Activated CD8-positive, alpha-beta memory T cell treated with anti-CD3 and anti-CD28 coated beads, Interleukin-2, amount 50 U/mL, for 4 hours (primary cell): ENCODE results near the gene BCAS3.

ENCODE experiments used
- DNase-seq: peaks from one replicate; pipeline ENCODE4 v3.0.0-alpha.2; 2020

Gene BCAS3

GRCh38 chr17:61081959-61082358, 404.3 kb downstream of the BCAS3 start:
- DNase-seq: no peak

- DNase-seq: no peak
Measured at GRCh38 chr17:61084260-61084659, 406.6 kb downstream of the BCAS3 start.

GRCh38 chr17:61087024-61087423, 409.4 kb downstream of the BCAS3 start:
- DNase-seq: no peak

GRCh38 chr17:61088556-61088955, 410.9 kb downstream of the BCAS3 start:
- DNase-seq: no peak

DNA sequence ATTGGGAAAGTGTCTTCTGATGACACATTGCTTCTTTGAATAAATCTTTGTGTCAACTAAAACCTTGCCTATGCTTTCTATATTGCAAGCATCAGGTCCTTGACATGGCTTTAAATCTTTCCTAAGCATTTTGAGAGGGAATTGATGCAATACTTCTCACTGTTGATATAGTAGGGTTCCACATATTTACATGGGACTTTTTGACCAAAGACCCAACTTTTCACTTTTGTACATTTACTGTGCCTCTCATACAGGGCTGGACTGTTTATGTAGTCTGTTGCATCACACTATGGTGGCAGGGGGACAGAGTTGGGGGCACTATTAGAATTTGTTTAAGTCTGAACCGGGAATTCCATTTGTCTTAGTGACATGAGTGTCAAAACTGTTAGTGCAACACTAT, 413.4 kb downstream of the BCAS3 start:
- DNase-seq: no peak

- DNase-seq: no peak
Measured at GRCh38 chr17:61097781-61098180, 420.1 kb downstream of the BCAS3 start.

DNA sequence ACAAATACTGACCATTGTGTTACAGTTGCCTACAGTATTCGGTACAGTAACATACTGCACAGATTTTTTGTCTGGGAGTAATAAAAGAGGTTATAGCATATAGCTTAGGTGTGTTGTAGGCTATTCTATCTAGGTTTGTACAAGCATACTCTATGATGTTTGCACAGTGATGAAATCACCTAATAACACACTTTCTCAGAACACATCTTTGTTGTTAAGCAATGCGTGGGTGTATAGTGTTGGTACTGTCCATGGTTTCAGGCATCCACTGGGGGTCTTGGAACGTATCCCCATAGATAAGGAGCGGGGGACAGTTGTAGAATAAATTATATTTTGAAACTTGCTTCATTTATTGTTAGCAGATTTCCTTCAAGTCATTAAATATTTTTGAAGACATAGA, 428.7 kb downstream of the BCAS3 start:
- no peak for DNase-seq

GRCh38 chr17:61116577-61116976, 438.9 kb downstream of the BCAS3 start:
- no peak for DNase-seq

DNA sequence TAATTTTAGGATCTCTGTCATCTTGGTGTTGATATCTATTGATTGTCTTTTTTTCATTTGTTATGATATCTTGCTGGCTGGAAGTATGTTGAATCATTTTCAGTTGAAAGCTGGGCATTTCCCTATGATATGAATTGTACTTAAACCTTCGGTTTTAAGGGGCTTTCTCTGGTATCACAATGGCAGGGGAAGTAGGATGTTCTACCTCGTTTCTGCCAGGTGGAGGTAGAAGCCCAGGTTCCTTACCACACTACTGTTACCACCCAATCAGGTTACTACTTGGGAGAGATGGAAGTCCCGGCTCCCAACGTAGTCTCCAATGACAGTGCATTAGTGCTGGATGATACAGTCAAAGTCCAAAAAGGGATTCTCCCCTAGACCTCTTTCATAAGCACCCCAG, 440.3 kb downstream of the BCAS3 start:
- no peak for DNase-seq

- no peak for DNase-seq
Measured at GRCh38 chr17:61118871-61119270, 441.2 kb downstream of the BCAS3 start.

DNA sequence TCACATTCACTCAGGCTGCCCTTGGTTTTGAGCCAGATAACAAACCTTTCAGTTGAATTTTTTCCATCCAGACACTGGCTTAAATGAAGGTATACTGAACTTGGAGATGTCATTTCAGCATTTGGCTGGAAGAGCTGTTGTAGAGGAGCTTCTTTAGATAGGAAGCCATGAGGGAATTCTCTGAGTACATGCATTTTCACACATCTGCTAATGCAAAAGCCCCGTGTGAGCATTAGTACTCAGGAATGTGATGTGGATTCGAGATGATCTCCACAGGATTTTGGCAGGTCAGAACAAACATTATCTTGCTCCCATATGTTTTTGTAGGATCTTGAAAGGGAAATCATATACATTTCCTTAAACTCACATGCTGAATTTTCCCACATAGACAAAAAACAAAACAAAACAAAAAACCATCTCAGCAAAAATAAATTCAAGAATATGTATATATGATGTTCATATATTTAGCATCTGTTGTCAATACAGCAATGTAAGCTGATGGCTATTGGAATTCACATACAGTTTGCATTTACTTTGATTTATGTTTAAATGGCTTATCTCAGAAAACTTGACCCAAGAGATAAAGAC, 444.8 kb downstream of the BCAS3 start:
- DNase-seq: no peak

DNA sequence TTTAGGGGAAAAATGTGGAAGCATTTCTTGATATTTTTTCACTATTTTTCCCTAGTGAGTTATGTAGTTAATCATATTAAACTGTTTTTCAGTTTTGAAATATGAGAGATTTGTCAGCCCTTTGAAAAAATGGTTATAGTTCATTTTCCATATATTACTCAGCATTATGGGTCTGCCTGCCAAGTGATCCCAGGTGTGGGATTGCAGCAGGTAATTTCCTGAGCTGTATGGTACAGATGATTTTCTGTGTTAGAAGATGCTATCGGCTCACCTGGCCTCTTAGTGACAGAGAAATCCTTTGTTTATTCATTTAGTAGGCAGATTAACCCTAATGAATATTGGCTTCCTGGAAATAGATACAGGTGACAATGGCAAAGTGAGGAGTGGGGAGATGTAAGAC, 446.9 kb downstream of the BCAS3 start:
- DNase-seq: no peak

- no peak for DNase-seq
Measured at GRCh38 chr17:61126473-61127249, 449.0 kb downstream of the BCAS3 start.

GRCh38 chr17:61127960-61128359, 450.3 kb downstream of the BCAS3 start:
- no peak for DNase-seq

DNA sequence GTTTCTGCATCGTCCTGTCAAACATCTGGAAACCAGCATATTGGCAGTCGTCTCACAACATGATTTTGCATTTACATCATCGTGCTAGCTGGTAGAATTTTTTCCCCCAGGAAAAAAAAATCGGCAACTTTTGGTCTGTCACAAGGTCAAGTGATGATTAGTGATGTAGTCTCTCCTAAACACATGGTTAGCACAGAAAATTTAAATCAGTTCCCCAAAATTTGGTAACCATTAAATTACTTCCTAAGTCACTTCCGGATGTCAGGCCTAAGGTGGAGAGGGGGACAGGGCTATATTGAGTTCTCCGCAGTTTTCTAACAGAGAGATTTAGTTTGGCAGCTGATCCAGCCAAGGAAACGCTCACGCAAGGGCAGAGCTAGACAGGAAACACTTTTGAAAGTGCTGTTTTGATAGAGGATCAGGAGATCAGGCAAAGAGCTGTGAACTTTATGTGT, 451.0 kb downstream of the BCAS3 start:
- DNase-seq: no peak

GRCh38 chr17:61129267-61130254, 451.9 kb downstream of the BCAS3 start:
- no peak for DNase-seq

DNA sequence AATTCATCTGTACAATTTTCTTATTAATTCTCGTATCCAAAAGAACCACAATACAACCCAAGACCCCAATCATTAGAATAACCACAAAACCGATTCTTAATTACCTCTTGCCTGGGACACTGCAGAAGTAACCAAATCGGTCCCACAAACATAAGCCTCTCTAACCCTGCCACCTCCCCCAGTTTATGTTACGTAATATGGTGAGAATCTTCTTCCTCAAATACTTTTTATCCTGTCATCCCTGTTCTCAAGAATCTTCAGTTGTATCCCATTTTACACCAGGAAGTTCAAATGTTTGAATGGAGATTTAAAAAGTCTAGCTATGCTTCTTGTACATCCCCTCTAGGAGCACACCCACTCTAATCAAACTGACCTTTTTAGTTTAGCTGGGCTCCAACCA, 452.7 kb downstream of the BCAS3 start:
- DNase-seq: no peak

- DNase-seq: no peak
Measured at GRCh38 chr17:61131585-61131984, 453.9 kb downstream of the BCAS3 start.

GRCh38 chr17:61132524-61132923, 454.9 kb downstream of the BCAS3 start:
- no peak for DNase-seq

DNA sequence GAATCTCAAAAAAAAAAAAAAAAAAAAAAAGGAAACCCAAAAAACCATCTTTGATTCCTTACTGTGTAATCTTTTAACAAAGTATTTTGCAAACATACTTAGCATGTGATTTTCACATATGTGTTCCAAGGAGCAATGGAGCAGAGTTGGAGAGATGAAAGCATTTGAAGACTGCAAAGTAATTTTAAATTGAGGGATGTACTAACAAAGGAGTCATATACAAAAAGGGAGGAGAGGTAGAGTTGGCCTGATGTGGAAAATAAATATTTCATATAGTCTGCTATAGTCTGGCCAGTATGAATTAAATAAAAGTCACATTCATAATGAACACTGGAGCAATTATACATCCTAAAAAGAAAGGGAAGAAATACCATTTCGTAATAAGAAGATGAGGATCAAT, 456.2 kb downstream of the BCAS3 start:
- DNase-seq: no peak

- no peak for DNase-seq
Measured at GRCh38 chr17:61134551-61135235, 457.0 kb downstream of the BCAS3 start.

DNA sequence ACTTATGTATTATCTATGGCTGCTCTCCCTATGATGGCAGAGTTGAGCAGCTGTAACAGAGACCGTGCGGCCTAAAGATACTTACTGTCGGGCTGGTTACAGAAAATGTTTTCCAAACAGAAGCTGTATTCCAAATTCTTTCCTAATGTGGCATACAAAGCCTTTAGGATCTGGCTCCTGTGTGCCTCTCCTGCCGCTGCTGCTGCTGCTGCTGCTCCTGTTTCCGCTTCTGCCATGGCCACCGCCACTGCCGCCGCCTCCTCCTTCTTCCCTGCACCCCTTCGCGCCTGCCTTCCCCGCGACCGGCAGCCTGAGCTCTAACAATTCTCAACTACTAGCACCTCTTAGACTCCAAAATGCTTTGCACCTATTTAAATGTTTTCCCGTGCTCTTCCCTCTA, 458.1 kb downstream of the BCAS3 start:
- DNase-seq: no peak

GRCh38 chr17:61136296-61136695, 458.6 kb downstream of the BCAS3 start:
- no peak for DNase-seq
